AG09309 (cell line): Measurements from ENCODE around the gene GRIK2.

Experiments used
- DNase-seq: peaks from one replicate; pipeline ENCODE4 v3.0.0-alpha.2; 2010; ENCODE audit warnings: low read depth
- H3K4me3 ChIP-seq: 2 replicates; pipeline ENCODE4 v1.5.1; 2011; ENCODE audit warnings: mild to moderate bottlenecking, low read depth, low read length, moderate library complexity; ENCODE audit not compliant: control insufficient read depth
- CTCF ChIP-seq: IDR thresholded peaks from 2 replicates; pipeline ENCODE4 v1.5.1; 2011; ENCODE audit warnings: mild to moderate bottlenecking, low read depth, low read length, inconsistent platforms; ENCODE audit not compliant: insufficient read depth, control insufficient read depth; ENCODE audit errors: missing control alignments

Gene GRIK2

GRCh38 chr6:101401171-101401570, 7.7 kb downstream of the GRIK2 start:
- H3K4me3 ChIP-seq: no peak overlapping the region
- DNase-seq: no peak
- TF ChIP-seq CTCF: no peak

- H3K4me3 ChIP-seq: peak overlapping the region; percentile 44
Observed at GRCh38 chr6:101401792-101402621, 8.5 kb downstream of the GRIK2 start.

GRCh38 chr6:101402622-101403031, 9.1 kb downstream of the GRIK2 start:
- peak overlapping the region; percentile 44 for H3K4me3 ChIP-seq
- DNase-seq: no peak
- no peak for TF ChIP-seq CTCF

More at GRCh38 chr6:101401792-101402621, 8.5 kb downstream of the GRIK2 start:
- no peak for TF ChIP-seq CTCF
- no peak for DNase-seq

- no peak for TF ChIP-seq CTCF
- H3K4me3 ChIP-seq: no peak overlapping the region
- no peak for DNase-seq
Observed at GRCh38 chr6:101403216-101403945, 9.9 kb downstream of the GRIK2 start.

GRCh38 chr6:101404775-101405174, 11.3 kb downstream of the GRIK2 start:
- no peak overlapping the region for H3K4me3 ChIP-seq
- TF ChIP-seq CTCF: no peak
- DNase-seq: no peak

GRCh38 chr6:101413773-101414172, 20.3 kb downstream of the GRIK2 start:
- no peak for TF ChIP-seq CTCF
- H3K4me3 ChIP-seq: no peak overlapping the region
- no peak for DNase-seq
